Heart left ventricle (tissue), 16 donors: ENCODE results near the gene SPNS3. TPM values are rescaled to one million over a fixed set of nuclear protein-coding genes. Genes with fewer than 3 reads are reported as not detected.

ENCODE experiments used
- ATAC-seq, 4 donors: fragments of 200-7000 bp; cut with Tn5 transposase; one replicate each; pipeline ENCODE4 v1.9.1; 2020 to 2022; ENCODE audit warnings: moderate library complexity in 4 of 4, mild to moderate bottlenecking in 3 of 4, moderate number of reproducible peaks in 1 of 4
- DNase-seq, 5 donors: peaks; one replicate each; pipeline ENCODE4 v3.0.0-alpha.2; 2020
- H3K27ac ChIP-seq, 12 donors: fragments of 200-600 bp; sonication (generic) in 4 of 12; one replicate each; pipeline versions ENCODE4 v1.5.0 to v1.8.0; 2016 to 2022; ENCODE audit warnings: mild to moderate bottlenecking in 2 of 12
- H3K27me3 ChIP-seq, 9 donors: fragments of 200-600 bp; sonication (generic) in 2 of 9; one replicate each; pipeline versions ENCODE4 v1.5.1 to v1.8.0; 2016 to 2022; ENCODE audit warnings: mild to moderate bottlenecking in 3 of 9
- H3K36me3 ChIP-seq, 9 donors: fragments of 200-600 bp; sonication (generic) in 2 of 9; one replicate each; pipeline versions ENCODE4 v1.5.0 to v1.8.0; 2018 to 2022; ENCODE audit warnings: mild to moderate bottlenecking in 2 of 9
- H3K4me1 ChIP-seq, 12 donors: fragments of 200-600 bp; sonication (generic) in 4 of 12; one replicate each; pipeline versions ENCODE4 v1.5.0 to v1.8.0; 2016 to 2022; ENCODE audit warnings: mild to moderate bottlenecking in 3 of 12
- H3K4me3 ChIP-seq, 12 donors: fragments of 200-600 bp; sonication (generic) in 4 of 12; one replicate each; pipeline versions ENCODE4 v1.5.0 to v1.8.0; 2017 to 2022; ENCODE audit warnings: mild to moderate bottlenecking in 9 of 12, moderate library complexity in 4 of 12
- H3K9me3 ChIP-seq, 12 donors: fragments of 200-600 bp; sonication (generic) in 4 of 12; one replicate each; pipeline versions ENCODE4 v1.5.0 to v1.8.0; 2016 to 2022; ENCODE audit warnings: mild to moderate bottlenecking in 1 of 12
- CTCF ChIP-seq, 12 donors: fragments of 200-600 bp; sonication (generic) in 4 of 12; IDR thresholded peaks; one replicate each; pipeline versions ENCODE4 v1.5.0 to v1.8.0; 2018 to 2022; ENCODE audit warnings: antibody characterized with exemption in 12 of 12, mild to moderate bottlenecking in 5 of 12
- POLR2A ChIP-seq, 2 donors: fragments of 450-650 bp; IDR thresholded peaks; one replicate each; pipeline ENCODE4 v1.6.1; 2017; ENCODE audit warnings: antibody characterized with exemption in 2 of 2, mild to moderate bottlenecking in 2 of 2, moderate library complexity in 2 of 2
- WGBS, 4 donors: extraction: QIAGEN DNeasy Blood & Tissue Kit in 2 of 4; methylation state at CpG; one replicate each; pipeline versions ENCODE4 v1.1.5 to v1.1.7; 2013 to 2018; 5-methylcytosine and 5-hydroxymethylcytosine counted together
- intact Hi-C, 10 donors: fragments of 100-400 bp; cut with DNase I; formaldehyde crosslinking; loops; one replicate each; pipeline versions ENCODE4 v1.11.1 to v1.14.2; 2022
- polyA plus RNA-seq, 2 donors: library from polyadenylated mRNA; stranded (reverse); fragments of 200-250 nt; gene quantifications; one replicate each; pipeline ENCODE4 v1.2.3, GENCODE V29; 2013
- total RNA-seq, 9 donors: library from RNA; depleted of rRNA in 2 of 9; stranded (reverse); fragments of >200 nt in 2 of 9; fragmentation: NEBNext Ultra II Directional in 3 of 9; extraction: Animal tissue kit (Norgen Biotek cat#: 25700) in 3 of 9; gene quantifications; one replicate each; pipeline versions ENCODE4 v1.1.0 to v1.2.4, GENCODE V29; 2016 to 2023
- donor health status: ischemic (EF 13 %, LVEDD 7.1; RV severe dilation, severe dysfunction).
- donor health status: healthy with polysubstance abuse.
- donor health status: DM: no; HTN: yes; CAD: no.
- donor health status: DM: no; HTN: no; CAD: no.
- donor health status: ischemic (EF 25% LVEDD 6.9; RV normal size, moderate dysfunction).
- donor health status: ischemic (EF 25% LVEDD 5.7; RV mildly dilated, moderate dysfunction).
- donor health status: healthy.
- donor health status: DM: yes; HTN: yes; CAD: no.
- donor health status: ischemic (EF 35%, LVEDD 5.7; RV mildly dilated, moderate dysfunction).
- donor health status: nonischemic (EF 11% LVEDD 7.7; RV severe dilation, severe dysfunction).
- donor health status: DM: yes; HTN: yes; CAD: no.
- donor health status: PGD.
- donor health status: ischemic (EF 29% LVEDD 5.4; RV normal size, mild dysfunction).
- donor health status: nonischemic (EF 23%, LVEDD 6.1; RV moderate dilation, normal function).

SPNS3 gene
- total and polyA plus RNA-seq, 11 donors, result 0.23 to 1.9 (median 1.1) TPM; not detected in 3

- DNase-seq, result no peak
- TF ChIP-seq CTCF (IDR thresholded peaks at IDR 0.05), result no peak
- TF ChIP-seq POLR2A (IDR thresholded peaks at IDR 0.05), result no peak
- H3K9me3 ChIP-seq, result no peaks in the 10 kb centered on the region
- 83 to 87% (median 86%) methylated on average over 7 of the region's 7 CpGs for WGBS, 4 donors
- H3K36me3 ChIP-seq, result no peaks in the 10 kb centered on the region
- H3K27me3 ChIP-seq, result no peaks in the 10 kb centered on the region
- intact Hi-C loops, result no loop called here
- no peaks in the 10 kb centered on the region for H3K4me1 ChIP-seq
- H3K4me3 ChIP-seq, result no peak overlapping the region
- H3K27ac ChIP-seq, result no peak overlapping the region
- no peak for ATAC-seq
Measured at GRCh38 chr17:4405038-4405669, 28.6 kb upstream of the SPNS3 start.

GRCh38 chr17:4405699-4406098 is 28.0 kb upstream of the SPNS3 start:
- Histone ChIP-seq H3K4me1 (no peaks in the 10 kb centered on the region), H3K27me3 (no peaks in the 10 kb centered on the region), H3K4me3 (no peak overlapping the region), H3K9me3 (no peaks in the 10 kb centered on the region), H3K36me3 (no peaks in the 10 kb centered on the region), H3K27ac (no peak overlapping the region)
- no peak for ATAC-seq
- 91 to 93% (median 92%) methylated on average over 5 of the region's 5 CpGs for WGBS, 4 donors
- intact Hi-C loops, result no loop called here
- no peak for TF ChIP-seq CTCF (IDR thresholded peaks at IDR 0.05)
- TF ChIP-seq POLR2A (IDR thresholded peaks at IDR 0.05), result no peak
- DNase-seq, result no peak

- no peaks in the 10 kb centered on the region for H3K9me3 ChIP-seq
- H3K27ac ChIP-seq, result no peak overlapping the region
- DNase-seq, result no peak
- no peak overlapping the region for H3K4me3 ChIP-seq
- WGBS, 4 donors, result 94 to 98% (median 95%) methylated on average over 10 of the region's 10 CpGs
- H3K36me3 ChIP-seq, result no peaks in the 10 kb centered on the region
- no peak for TF ChIP-seq POLR2A (IDR thresholded peaks at IDR 0.05)
- no peak for TF ChIP-seq CTCF (IDR thresholded peaks at IDR 0.05)
- no peaks in the 10 kb centered on the region for H3K4me1 ChIP-seq
- intact Hi-C loops, result no loop called here
- no peak for ATAC-seq
- no peaks in the 10 kb centered on the region for H3K27me3 ChIP-seq
Measured at GRCh38 chr17:4406386-4406785, 27.4 kb upstream of the SPNS3 start.

GRCh38 chr17:4407216-4407615 is 26.5 kb upstream of the SPNS3 start:
- DNase-seq (no peak), ATAC-seq (no peak)
- Histone ChIP-seq H3K4me3 (no peak overlapping the region), H3K36me3 (no peaks in the 10 kb centered on the region), H3K4me1 (no peaks in the 10 kb centered on the region), H3K9me3 (no peaks in the 10 kb centered on the region), H3K27ac (no peak overlapping the region), H3K27me3 (no peaks in the 10 kb centered on the region)
- 86 to 90% (median 88%) methylated on average over 7 of the region's 7 CpGs for WGBS, 4 donors
- intact Hi-C loops, result no loop called here
- TF ChIP-seq CTCF (IDR thresholded peaks at IDR 0.05) (no peak), POLR2A (IDR thresholded peaks at IDR 0.05) (no peak)
